ENCODE data around the gene PTPRD. TPM values are rescaled to one million over a fixed set of nuclear protein-coding genes. Genes with fewer than 3 reads are reported as not detected.

Gene PTPRD
- total RNA-seq, 1 experiment from 2014 or later, result not detected

DNA sequence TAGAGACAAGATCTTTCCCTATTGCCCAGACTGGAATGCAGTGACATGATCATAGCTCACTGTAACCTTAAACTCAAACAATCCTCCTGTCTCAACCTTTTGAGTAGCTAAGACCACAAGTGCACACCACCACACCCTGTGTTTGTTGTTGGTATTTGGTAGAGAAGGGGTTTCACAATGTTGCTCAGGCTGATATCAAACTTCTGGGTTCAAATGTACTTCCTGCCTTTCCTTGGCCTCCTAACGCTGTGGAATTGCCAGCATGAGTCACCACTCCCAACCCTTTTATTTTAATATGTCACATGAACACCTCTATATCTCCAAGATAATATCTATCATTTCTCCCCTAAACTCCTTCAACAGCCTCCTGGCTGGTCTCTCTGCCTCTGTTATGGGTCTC lies 719.0 kb downstream of the PTPRD start:
- no peak for DNase-seq (ENCODE audit: low read depth)

DNA sequence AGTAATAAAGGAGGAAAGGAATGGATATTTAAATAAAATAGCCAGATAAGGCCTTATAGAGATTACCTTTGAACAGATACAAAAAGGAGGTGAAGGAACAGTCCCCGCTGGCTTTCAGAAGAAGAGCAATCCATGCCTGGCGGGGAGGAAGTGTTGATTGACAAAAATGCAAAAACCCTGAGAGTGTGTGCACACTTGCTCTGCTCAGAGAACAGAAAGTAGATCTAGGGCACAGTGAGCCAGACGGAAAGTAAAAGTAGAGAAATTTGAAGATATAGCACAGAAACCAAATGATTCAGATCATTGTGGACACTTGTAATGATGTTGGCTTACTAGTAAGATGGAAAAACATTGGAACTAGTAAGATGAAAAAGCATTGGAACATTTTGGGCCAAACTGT lies 720.6 kb downstream of the PTPRD start:
- no peak for DNase-seq (ENCODE audit: low read depth)

DNA sequence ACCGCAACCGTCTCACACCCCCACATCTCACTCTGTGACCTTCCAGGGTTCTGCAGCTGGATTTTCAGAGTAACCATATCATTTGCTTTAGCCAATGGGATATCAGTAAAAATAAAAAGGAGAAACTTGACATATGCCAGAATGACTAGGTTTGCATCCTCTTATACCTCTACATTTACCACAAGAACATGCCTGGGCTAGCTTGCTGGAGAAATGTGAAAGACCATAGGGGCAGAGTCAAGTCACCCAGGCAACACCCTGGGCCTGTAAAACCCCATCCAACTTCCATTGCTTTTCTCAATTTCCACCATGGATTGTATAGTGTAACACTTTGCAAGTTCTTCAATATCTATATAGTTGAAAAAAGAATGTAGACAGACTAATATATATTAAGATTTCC lies 731.1 kb downstream of the PTPRD start:
- DNase-seq (ENCODE audit: low read depth), result no peak

DNA sequence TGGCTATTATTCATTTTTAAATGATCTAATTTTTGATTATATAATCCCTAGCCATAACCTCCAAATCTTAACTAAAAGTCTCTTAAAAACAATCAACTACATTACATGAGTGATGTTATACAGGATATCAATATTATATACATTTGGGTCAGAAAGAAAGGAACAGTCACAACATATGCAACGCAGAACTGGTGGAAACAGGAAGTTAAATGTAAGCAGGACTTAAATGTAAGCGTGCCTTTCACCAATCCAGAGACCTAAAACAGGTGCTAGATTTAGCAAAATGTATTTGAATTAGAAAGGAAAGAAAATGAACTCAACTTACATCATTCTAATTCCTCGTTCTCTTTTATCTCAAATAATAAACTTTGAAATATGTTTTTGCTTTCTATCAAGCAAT lies 738.5 kb downstream of the PTPRD start:
- no peak for DNase-seq (ENCODE audit: low read depth)

DNA sequence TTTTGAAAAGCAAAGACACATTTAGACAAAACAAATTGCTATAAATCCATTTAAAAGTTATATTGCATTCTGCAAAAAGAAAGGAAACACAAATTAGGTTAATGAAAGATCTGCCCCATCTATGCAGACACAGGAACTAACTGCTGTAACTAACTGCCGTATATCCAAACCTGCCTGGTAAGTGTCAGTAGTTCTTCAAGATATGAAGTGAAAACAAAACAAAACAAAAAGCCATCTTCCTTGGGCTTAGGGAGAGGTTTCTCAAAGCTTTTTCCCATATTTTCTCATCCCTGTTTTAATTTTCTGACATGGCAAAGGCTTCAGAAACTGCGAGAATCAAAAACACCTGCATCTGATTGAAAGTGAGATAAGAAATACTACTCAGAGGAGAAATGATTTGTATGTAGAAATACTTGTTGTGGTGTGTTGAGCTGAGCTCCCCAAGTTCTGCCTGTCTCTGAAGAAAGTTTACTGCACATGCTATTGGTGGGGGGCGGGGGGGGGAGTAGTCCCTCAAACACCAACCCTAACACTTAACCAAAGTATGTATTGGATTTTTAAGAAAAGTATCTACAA lies 750.5 kb downstream of the PTPRD start:
- no peak for DNase-seq (ENCODE audit: low read depth)

DNA sequence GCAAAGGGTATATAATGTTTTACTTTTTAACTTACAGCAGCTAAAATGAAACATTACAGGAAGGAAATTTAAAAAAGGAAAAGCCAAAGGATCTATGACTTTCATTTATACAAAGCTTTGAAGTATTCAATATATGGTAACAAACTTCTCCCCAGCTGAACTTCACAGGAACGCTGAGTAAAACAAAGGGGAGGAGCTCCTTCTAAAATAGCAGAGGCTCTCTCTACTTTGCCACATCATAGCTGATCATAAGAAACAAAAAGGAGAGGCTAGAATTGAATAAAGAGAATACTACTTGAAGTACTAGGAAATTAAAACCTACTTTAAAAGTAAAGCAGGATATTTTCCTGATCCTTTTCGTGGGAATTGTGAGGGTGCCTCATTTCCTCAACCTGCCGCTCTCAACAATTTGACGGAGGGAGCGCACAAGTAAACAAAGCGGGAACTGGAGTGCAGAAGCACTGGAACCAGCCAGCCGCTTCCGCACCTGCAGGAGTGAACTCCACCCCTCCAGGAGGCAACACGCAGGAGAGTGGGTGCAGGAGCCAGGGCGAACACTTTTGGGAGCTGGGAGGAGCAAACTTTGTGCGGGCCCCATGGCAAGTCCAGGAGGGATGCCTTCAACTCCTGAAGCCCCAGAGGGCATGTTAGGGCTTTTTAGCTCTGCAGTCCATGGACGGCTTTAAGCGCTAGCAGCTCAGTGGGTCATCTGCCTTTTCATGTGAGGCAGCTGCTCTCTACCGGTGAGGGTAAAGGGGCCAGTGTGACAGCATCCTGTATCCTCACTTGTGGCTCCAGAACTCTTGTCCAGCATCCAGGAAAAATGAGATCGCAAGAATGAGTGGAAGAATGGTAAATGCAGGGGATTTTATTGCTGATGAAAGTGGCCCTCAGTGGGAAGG lies 757.4 kb downstream of the PTPRD start:
- no peak for DNase-seq (ENCODE audit: low read depth)

DNA sequence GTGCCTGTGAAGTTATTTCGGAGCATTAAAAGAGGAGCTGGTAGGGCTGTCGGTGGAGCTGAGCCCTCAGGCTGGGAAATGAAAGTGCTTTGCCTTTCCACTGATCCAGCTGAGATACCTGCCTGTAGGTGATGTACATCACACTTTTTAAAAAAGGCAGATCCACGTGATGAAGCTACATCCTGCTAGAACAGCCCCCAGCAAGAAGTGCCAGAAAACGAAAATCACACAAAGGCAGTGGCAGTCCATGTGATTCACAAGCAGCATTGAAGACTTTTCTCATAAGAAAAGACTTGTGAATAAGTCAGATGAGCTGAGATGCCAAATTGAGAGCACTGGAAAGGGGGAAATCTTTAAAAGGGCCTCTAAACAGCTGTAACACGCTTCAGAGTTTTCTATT lies 765.1 kb downstream of the PTPRD start:
- no peak for DNase-seq (ENCODE audit: low read depth)

DNA sequence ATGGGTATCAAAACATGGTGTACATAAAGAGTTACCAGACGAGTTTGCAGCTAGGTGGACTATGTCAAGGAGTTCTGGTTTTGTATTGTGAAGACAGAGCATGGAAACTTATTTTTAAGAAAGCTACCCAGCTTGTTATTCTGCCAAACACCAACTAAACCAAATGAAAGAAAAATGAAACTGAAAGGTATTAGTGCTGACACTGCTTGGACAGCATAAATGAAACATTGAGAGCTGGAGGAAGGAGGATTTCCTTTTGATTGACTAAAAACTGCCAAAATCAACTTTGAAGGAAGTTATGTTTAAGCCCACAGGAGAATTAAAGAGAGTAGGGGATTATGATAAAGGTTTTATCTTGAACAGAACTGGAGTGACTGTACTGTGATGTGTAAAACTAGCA lies 766.2 kb downstream of the PTPRD start:
- DNase-seq (ENCODE audit: low read depth), result no peak

DNA sequence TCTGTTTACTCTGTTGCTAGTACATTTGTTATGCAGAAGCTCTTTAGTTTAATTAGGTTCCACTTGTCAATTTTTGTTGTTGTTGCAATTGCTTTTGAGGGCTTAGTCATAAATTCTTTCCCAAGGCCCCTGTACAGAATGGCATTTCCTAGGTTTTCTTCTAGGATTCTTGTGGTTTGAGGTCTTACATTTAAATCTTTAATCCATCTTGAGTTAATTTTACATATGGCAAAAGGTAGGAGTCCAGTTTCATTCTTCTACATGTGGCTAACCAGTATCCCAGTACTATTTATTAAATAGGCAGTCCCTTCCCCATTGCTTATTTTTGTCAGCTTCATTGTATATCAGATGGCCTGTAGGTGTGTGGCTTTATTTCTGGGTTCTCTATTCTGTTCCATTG lies 792.4 kb downstream of the PTPRD start:
- DNase-seq (ENCODE audit: low read depth), result no peak

DNA sequence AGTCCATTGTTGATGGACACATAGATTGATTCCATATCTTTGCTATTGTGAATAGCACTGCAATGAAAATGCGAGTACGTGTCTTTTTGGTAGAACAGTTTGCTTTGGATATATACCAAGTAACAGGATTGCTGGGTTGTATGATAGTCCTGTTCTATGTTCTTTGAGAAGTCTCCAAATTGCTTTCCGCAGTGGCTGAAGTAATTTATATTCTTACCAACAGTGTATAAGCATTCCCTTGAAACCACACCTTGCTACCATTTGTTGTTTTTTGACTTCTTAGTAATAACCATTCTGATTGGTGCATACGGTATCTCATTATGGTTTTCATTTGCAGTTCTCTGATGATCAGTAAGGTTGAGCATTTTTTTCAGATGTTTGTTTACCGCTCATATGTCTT lies 792.9 kb downstream of the PTPRD start:
- no peak for DNase-seq (ENCODE audit: low read depth)

DNA sequence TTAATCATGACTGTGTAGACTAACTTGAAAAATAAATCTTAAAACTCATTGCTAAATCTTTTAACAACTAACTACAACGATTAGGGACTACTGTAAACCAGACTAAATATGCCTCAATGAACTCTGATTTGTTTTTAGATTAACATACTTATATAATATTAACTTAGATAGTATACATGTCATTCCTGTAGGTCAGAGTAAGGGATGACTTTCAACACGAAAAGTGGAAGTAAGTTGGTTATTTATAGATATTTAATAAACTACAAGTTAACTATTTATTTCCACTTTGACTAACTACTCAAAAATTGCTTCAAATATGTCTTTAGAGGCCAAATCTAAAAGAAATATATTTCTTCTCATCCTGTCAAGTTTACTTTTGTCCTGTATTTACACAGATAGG lies 795.6 kb downstream of the PTPRD start:
- no peak for DNase-seq (ENCODE audit: low read depth)

DNA sequence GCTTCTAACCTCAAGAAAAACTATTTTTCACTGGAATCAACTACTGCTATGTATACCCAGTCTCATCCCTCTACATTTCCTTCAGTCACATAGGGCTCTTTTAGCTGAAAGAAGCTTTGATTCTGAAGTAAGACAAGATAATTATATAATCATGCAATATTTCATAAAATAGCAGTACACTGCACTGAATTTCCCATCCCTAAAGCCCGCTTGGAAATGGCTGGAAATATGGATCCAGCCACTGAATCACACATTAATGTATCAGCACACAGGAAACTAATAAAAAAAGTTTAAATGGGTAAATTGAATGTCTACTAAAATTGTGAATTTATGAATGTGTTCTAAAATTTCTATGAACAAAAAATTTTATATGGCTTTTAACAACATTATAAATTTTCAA lies 808.7 kb downstream of the PTPRD start:
- DNase-seq (ENCODE audit: low read depth), result no peak

DNA sequence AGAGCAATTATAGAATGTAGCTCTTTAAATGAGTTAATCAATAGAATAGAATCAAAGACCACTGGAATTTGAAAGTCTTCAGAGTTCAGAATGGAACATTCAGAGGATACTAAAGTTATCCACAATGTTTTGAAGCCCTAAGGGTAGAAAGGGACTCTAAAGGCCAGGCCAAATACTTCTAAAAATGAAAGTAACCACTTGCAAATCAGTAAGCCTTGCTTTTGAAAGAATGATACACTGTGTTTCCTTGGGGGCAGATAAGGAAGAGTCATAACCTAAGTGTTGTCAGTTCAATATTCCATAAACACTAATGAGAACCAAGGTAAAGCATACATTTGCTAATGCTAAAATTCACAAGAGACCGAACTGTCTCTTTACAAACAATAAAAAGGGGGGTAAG lies 813.5 kb downstream of the PTPRD start:
- no peak for DNase-seq (ENCODE audit: low read depth)

DNA sequence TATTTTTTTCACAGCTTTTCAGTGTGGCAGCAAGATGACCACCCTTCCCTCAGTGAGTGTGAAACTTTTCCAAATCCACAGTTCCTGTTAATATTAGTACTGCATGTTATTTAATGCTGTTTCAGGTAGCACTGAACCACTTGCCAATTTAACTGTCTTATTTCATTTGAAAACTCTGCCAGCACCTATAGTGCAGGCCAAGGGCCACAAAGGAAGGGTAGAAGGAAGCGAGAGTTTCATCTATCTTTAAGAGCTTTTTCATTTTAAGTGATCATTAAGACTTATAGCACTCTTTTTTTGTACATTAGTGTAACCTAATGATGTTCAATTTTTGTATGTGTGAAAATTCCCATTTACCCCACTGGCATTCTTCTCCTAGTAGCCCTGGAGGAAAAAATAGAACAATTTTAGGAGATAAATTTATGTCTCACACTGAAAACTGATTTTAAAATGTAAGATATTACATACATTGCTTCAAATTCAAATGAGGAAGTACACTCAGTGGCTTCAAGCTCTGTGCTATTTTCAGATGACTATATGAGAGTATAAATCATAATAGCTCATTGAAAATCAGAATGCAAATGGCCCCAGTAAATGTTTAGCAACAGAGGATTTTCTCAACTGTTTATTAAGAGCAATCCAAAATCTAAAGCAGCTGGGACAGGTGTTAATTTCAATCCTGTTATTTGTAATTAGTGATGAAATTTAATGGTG lies 820.5 kb downstream of the PTPRD start:
- no peak for DNase-seq (ENCODE audit: low read depth)

DNA sequence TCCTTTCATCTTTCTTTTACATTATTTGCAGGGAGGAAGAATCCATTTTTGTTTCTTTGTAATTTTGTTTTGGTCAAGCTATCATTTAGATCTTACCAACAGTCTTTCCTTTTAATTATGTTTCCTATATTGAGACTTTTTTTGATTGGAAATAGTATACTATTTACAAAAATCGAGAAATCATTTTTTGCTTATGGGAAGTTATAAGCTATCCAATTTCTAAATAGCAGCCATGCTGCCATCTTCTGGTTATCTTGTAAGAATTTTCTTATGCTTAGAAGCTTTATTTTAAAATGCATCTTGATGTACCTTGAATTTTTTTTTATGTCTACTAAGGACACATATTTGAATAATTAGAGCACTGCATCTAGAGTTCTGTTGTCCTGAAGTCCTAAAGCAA lies 821.2 kb downstream of the PTPRD start:
- DNase-seq (ENCODE audit: low read depth), result no peak

DNA sequence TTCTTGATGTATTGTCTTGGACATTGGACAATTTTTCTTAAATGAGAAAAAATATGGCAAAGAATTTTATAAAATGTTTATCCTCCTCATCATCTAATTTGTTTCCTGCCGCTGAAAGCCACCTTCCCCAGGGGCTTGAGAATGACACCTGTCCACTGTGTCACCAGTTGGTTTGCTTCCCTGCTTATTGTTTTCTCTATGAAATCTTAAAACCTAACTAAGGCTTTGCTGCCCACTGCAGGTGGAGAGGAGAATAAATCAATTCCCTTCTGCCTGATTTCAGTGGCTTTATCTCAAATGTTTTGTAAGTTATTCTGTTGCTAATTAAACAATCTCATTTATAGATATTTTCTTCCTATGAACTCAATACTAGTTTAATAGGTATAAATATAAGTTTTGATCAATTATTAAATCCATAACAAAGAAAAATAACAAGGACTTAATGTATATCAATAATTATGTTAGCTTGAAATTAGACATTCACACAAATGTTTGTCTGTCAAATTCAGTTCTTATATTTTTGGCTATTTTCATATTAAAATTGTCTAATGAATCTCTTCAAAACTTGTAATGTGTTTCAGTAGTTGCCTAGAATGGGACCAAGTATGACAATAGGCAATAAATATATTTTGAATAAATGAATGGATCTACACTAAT lies 822.5 kb downstream of the PTPRD start:
- DNase-seq (ENCODE audit: low read depth), result no peak

DNA sequence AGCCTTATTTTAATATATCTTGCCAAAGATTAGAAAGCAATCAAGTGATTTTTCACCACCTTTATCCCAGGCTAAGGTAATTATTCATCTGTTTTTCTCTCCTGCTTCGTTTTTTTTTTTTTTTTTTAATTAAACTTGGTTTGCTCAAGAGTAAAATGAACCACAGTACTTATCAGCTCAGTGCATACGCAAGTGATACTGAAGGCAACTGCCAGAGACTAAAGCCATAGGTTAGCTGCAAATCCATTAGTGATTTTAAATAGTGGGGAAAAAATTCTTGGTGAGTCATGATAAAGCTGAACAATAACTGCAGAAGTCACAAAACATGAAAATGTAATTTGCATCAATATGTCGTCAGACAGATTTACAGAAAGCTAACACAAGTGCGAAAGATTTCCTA lies 829.1 kb downstream of the PTPRD start:
- DNase-seq (ENCODE audit: low read depth), result no peak

DNA sequence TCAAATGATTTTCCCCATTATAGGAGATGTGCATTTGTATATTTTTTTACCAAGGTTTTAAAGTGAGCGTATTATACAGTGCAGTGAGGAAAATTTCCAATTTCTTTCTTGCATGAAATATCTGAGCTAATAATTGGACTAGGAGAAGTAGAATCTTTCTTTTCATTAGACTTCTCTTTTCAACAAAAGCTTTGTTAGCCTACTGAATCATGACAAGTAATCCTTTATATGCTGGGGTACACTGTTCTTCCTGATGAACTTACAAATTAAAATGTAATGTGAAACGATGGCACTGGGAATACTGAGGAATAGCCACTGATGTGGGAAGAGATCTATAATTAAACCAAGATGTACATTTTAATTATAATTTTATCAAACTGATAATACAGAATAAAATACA lies 829.6 kb downstream of the PTPRD start:
- no peak for DNase-seq (ENCODE audit: low read depth)

DNA sequence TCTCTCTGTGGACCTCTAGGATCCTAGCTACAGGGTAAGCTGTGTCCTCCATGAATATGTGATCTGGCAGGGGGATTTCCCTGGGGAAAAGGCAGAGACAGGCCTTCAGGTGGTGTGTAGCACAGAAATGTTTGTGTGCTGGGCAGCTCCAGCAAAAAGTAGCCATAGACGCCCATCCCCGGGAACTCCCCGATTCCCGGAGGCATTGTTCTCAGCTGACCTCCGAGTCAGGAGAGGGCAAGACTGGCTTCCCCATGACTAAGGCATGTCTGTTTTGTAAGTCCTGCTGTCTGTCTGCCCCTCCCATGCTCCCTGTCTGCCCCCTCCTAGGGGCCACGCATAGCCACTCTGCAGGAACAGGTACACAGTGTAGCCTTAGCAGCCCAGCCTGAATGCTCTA lies 834.5 kb downstream of the PTPRD start:
- DNase-seq (ENCODE audit: low read depth), result no peak

DNA sequence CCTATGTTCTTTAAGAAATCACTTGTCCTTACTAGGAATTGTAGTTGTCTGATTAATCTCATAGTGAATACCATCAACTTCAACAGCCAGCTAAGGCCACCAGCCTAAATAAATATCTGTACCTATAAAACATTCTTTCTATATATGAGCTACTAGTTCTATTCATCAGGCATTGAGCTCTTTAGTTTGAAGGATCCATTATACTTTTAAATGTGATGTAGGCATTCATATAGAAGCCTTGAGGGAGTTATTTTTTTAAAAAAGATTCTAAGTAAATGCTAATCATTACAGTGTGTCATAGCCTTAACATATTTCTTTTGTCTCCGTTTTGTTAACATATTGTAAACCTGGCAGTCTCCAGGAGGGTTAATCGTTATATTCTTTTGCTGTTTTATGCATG lies 838.3 kb downstream of the PTPRD start:
- DNase-seq (ENCODE audit: low read depth), result no peak

DNA sequence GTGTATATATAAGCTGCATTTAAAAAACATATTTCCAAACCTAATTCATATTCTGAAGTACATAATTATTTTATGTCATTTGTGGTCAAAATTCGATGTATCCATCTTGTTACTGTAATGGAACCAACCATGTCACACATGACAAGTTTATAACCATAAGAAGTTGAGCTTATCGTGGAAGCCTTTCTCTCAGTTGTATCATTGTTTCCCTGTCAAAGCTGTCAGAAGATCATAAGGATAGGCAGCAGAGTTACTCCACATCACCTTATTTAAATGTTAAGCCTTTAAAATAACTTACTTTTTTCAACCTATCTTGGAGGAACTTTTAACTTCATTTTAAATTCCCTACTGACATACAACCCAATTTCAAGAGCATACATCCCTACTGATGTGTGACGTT lies 841.5 kb downstream of the PTPRD start:
- no peak for DNase-seq (ENCODE audit: low read depth)

DNA sequence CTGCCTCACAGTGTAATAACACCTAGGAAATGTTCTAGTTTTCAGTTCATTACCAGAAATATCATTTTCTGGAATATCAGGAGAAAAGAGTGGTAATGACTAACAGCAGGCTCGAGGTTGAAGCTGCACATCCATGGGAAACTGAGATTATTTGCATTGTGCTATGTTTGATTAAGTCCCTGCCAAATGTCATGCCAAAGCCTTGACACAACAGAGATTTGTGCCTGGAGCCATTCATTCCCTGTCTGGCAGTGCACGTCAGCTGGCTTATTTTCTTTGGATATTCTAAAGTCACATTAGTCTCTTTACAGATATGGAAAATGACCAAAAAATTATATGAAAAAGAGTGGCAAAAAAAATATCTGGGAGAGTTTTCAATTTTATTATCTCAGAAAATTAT lies 848.0 kb downstream of the PTPRD start:
- DNase-seq (ENCODE audit: low read depth), result no peak

Measured in LHCN-M2 (cell line).